Right lobe of liver (tissue), 6 donors: ENCODE results near the gene NPIPB8. TPM values are rescaled to one million over a fixed set of nuclear protein-coding genes. Genes with fewer than 3 reads are reported as not detected.
"Not testable (repeated sequence)": the region's sequence is repeated elsewhere in the genome, so short reads cannot be mapped to it uniquely, and the experiment has no call there.

Experiments used
- ATAC-seq, 4 donors: fragments of 200-7000 bp; cut with Tn5 transposase; one replicate each; pipeline ENCODE4 v1.9.1; 2020; ENCODE audit warnings: mild to moderate bottlenecking in 4 of 4, moderate library complexity in 4 of 4
- DNase-seq, 3 donors: peaks; one replicate each; pipeline ENCODE4 v3.0.0-alpha.2; 2020
- H3K27ac ChIP-seq, 3 donors: fragments of 200-600 bp; one replicate each; pipeline ENCODE4 v1.8.0; 2022
- H3K27me3 ChIP-seq, 2 donors: fragments of 200-600 bp; one replicate each; pipeline ENCODE4 v1.8.0; 2022
- H3K36me3 ChIP-seq, 4 donors: fragments of 200-600 bp; sonication (generic) in 1 of 4; one replicate each; pipeline versions ENCODE4 v1.5.1 to v1.8.0; 2017 to 2022; ENCODE audit warnings: control low read depth in 1 of 4
- H3K4me1 ChIP-seq, 4 donors: fragments of 200-600 bp; sonication (generic) in 1 of 4; one replicate each; pipeline versions ENCODE4 v1.5.1 to v1.8.0; 2017 to 2022; ENCODE audit warnings: control low read depth in 1 of 4
- H3K4me3 ChIP-seq, 3 donors: fragments of 200-600 bp; one replicate each; pipeline ENCODE4 v1.8.0; 2022
- H3K9me3 ChIP-seq, 4 donors: fragments of 200-600 bp; sonication (generic) in 1 of 4; one replicate each; pipeline versions ENCODE4 v1.5.1 to v1.8.0; 2017 to 2022; ENCODE audit warnings: control low read depth in 1 of 4
- POLR2A ChIP-seq: fragments of 450-650 bp; IDR thresholded peaks from one replicate; pipeline ENCODE4 v1.6.1; 2017; ENCODE audit warnings: antibody characterized with exemption, mild to moderate bottlenecking
- WGBS: methylation state at CpG from one replicate; pipeline ENCODE4 v1.1.6; 2018; ENCODE audit warnings: low coverage, low lambda C conversion rate; ENCODE audit not compliant: insufficient coverage; ENCODE audit errors: missing lambda C conversion rate; 5-methylcytosine and 5-hydroxymethylcytosine counted together
- intact Hi-C, 2 donors: fragments of 100-400 bp; cut with DNase I; formaldehyde crosslinking; loops; one replicate each; pipeline versions ENCODE4 v1.11.2 to v1.14.1; 2022
- total RNA-seq, 6 experiments: library from RNA; depleted of rRNA in 2 of 6; stranded (reverse); fragments of >200 nt in 2 of 6; fragmentation: NEBNext Ultra II Directional in 3 of 6; extraction: Animal tissue kit (Norgen Biotek cat#: 25700) in 3 of 6; gene quantifications; one replicate each; pipeline versions ENCODE4 v1.1.0 to v1.2.4, GENCODE V29; 2016 to 2023
- TF ChIP-seq, protein P1 (sequence below), 4 donors: fragments of 200-600 bp in 3 of 4; fragments of 450-650 bp in 1 of 4; IDR thresholded peaks; one replicate each; pipeline versions ENCODE4 v1.5.1 to v1.8.0; 2016 to 2022; ENCODE audit warnings: antibody characterized with exemption in 4 of 4, mild to moderate bottlenecking in 2 of 4
- donor health status: DM: no; HTN: yes; CAD: no.
- donor health status: DM: no; HTN: no; CAD: no.
- donor health status: DM: no; HTN: no; CAD: no.
- donor health status: DM: no; HTN: yes; CAD: no.
- donor health status: DM: no; HTN: yes; CAD: no.

The NPIPB8 gene
- total RNA-seq, 6 experiments from 2014 or later: 0.89 to 2.1 (median 0.93) TPM; not detected in 3

DNA sequence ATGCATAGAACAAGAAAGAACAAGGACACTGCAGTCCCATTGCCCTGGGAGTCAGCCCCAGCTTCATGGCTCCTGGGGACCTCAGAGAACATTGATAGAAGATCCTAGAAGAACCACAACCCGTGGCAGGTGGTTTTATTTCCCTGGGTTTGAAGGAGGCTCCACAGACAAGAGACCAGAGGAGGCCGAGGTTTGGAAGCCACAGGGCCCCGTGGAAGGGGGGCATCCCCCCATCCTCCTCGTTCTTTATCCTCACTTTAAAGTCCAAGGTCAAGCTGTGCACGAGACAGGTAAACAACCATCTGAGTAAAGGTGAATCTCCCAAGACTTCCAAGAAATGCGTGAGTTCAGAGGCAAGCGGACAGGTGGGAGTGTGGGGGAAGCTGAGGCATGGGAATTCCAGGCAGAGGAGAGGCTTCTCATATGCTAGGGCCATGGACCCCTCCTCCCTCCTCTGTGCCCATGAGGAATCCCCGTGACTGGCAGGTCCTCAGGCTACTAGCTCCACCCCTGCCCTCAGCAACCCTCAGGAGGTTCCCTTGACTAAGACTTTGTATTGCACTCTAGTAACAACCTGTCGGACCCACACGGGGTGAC lies 27.2 kb upstream of the NPIPB8 start:
- Histone ChIP-seq H3K27me3 (no peaks in the 10 kb centered on the region), H3K9me3 (no peaks in the 10 kb centered on the region), H3K36me3 (peaks cover 0 to 9% (median 5%) of the 10 kb centered on the region in 4 donors), H3K4me3 (peak overlapping the region in 2 of 3 donors; percentile 62 to 73), H3K27ac (peak overlapping the region; percentile 59 to 83 (median 61)), H3K4me1 (peaks cover 0 to 36% (median 7%) of the 10 kb centered on the region in 4 donors)
- 40% methylated on average over 10 of the region's 10 CpGs for WGBS
- TF ChIP-seq POLR2A: no peak
- TF ChIP-seq, protein P1, sequence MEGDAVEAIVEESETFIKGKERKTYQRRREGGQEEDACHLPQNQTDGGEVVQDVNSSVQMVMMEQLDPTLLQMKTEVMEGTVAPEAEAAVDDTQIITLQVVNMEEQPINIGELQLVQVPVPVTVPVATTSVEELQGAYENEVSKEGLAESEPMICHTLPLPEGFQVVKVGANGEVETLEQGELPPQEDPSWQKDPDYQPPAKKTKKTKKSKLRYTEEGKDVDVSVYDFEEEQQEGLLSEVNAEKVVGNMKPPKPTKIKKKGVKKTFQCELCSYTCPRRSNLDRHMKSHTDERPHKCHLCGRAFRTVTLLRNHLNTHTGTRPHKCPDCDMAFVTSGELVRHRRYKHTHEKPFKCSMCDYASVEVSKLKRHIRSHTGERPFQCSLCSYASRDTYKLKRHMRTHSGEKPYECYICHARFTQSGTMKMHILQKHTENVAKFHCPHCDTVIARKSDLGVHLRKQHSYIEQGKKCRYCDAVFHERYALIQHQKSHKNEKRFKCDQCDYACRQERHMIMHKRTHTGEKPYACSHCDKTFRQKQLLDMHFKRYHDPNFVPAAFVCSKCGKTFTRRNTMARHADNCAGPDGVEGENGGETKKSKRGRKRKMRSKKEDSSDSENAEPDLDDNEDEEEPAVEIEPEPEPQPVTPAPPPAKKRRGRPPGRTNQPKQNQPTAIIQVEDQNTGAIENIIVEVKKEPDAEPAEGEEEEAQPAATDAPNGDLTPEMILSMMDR (IDR thresholded peaks at IDR 0.05): no peak
- DNase-seq: no peak
- intact Hi-C loops: no loop called here
- ATAC-seq: no peak

DNA sequence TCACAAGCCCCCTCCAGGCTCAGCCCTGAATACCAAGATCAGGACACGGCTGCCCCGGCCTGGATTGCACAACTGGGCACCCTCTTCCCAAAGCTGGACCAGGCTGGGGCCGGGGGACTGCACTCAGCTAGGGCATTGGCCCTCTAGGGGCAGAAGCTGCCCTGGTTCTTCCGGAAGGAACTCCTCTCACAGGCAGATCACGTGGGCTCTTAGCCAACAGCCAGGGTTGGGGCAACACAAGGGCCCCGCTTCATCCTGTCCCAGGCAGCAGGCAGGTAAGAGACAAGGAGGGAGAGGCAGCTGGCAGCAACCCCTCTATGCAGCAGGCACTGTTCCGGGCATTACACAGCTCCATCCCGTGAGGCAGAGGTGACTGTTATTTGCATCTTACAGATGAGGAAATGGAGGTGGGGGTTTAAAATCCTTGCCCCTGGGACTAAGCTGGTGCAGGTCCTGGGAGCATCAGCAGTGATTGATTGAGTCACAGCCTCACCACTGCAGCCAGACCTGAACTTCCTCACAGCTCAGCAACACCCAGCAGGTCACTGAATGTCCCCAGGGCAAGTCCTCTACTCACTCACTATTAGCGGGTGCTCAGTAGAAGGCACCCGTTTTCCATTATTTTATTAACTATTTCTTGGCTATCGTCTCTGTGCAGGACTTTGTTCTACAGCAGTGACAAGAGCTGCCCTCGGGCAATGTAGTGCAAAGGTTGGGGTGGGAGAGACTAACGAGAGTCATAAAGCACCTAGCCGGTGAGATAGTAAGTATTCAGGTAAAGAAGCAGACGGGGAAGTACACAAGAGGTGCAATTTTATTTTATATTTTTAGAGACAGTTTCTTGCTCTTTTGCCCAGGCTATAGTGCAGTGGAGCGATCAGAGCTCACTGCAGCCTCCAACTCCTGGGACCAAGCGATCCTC lies 25.2 kb upstream of the NPIPB8 start:
- intact Hi-C loops, H3K9me3 ChIP-seq, H3K4me3 ChIP-seq, H3K27me3 ChIP-seq, H3K36me3 ChIP-seq, H3K27ac ChIP-seq, DNase-seq: not testable (repeated sequence)
- peak; percentile 51 to 62 (median 56) for ATAC-seq
- WGBS: no CpG with 5 or more reads among the region's 17 CpGs
- peaks cover 0 to 32% (median 7%) of the 10 kb centered on the region in 4 donors for H3K4me1 ChIP-seq

DNA sequence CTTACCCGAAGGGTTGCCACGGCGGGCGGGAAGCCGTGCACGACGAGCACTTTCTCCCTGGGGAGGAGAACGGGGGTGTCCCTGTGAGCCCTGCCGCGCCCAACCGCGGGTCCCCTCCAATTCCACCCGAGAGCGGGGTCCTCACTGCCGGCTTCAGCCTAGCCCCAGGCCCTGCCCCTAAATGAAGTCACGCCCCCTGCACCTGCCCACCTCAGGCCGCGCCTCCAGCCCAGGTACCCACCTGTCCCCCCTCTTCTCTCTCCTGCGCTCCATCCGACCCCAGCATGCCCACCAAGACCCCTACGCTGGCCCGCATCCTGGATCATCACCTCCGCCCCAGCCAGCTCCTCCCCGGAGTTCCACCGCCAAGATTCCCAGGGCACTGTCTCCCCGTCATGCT lies 24.0 kb upstream of the NPIPB8 start:
- ATAC-seq, H3K36me3 ChIP-seq, H3K27me3 ChIP-seq, DNase-seq, H3K9me3 ChIP-seq, H3K4me3 ChIP-seq, intact Hi-C loops, H3K27ac ChIP-seq: not testable (repeated sequence)
- H3K4me1 ChIP-seq: peaks cover 0 to 19% (median 7%) of the 10 kb centered on the region in 4 donors
- 40% methylated on average over 9 of the region's 26 CpGs for WGBS

DNA sequence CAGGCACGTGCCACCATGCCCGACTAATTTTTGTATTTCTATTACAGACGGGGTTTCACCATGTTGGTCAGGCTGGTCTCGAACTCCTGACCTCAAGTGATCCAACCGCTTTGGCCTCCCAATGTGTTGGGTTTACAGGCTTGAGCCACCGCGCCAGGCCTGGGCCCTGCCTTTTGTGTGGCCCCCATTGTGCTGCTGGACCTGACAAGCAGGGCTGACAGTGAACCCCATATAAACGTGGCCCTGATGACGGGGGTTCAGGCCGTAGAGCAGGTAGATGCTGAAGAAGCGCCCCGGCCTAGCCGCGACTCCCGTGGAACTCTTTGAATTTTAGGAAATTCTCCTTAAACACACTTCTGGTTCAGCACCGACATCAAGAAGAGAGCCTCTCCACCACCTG lies 23.3 kb upstream of the NPIPB8 start:
- H3K4me3 ChIP-seq, H3K27ac ChIP-seq, DNase-seq, H3K9me3 ChIP-seq, intact Hi-C loops, ATAC-seq, H3K27me3 ChIP-seq, H3K36me3 ChIP-seq: not testable (repeated sequence)
- WGBS: 72% methylated on average over 4 of the region's 16 CpGs
- peaks cover 0 to 13% (median 7%) of the 10 kb centered on the region in 4 donors for H3K4me1 ChIP-seq

DNA sequence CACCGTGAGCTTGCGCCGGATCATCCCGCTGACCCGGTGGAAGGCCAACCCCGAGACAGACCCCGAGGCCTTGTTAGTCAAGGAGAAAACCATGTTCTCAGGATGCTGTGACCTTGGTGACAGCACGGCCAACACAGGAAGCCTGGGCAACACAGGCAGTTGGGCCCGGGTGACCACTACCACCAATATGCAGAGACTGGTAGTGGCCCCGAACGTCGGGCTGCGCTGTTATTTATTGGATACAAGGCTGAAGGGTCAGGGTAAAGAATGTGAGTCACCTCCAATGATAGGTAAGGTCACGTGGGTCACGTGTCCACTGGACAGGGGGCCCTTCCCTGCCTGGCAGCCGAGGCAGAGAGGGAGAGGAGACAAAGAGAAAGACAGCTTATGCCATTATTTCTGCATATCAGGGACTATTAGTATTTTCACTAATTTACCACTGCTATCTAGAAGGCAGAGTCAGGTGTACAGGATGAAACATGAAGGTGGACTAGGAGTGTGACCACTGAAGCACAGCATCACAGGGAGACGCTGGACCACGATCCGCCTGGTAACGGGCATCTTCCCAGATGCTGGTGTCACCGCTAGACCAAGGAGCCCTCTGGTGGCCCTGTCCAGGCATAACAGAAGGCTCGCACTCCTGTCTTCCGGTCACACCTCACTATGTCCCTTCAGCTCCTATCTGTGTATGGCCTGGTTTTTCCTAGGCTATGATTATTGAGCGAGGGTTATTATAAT lies 22.2 kb upstream of the NPIPB8 start:
- peak; percentile 65 to 78 (median 74) for DNase-seq
- TF ChIP-seq, protein P1 (IDR thresholded peaks at IDR 0.05): peak; percentile 65 to 83 (median 73)
- H3K4me1 ChIP-seq, ATAC-seq, H3K9me3 ChIP-seq, intact Hi-C loops, H3K27ac ChIP-seq, H3K36me3 ChIP-seq, H3K27me3 ChIP-seq, H3K4me3 ChIP-seq: not testable (repeated sequence)
- 41% methylated on average over 12 of the region's 24 CpGs for WGBS

DNA sequence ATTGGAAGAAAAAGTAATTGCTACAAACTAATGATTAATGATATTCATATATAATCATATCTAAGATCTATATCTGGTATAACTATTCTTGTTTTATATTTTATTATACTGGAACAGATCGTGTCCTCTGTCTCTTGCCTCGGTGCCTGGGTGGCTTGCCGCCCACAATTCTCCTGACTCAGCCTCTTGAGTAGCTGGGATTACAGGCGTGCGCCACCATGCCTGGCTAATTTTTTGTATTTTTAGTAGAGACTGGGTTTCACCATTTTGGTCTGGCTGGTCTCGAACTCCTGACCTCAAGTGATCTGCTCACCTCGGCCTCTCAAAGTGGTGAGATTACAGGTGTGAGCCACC lies 21.7 kb upstream of the NPIPB8 start:
- DNase-seq: not testable (repeated sequence)

More for the DNA sequence above, 21.7 kb upstream of the NPIPB8 start:
- H3K27ac ChIP-seq, H3K9me3 ChIP-seq, H3K27me3 ChIP-seq, H3K4me1 ChIP-seq, ATAC-seq, H3K36me3 ChIP-seq, intact Hi-C loops, H3K4me3 ChIP-seq: not testable (repeated sequence)
- 61% methylated on average over 6 of the region's 7 CpGs for WGBS
